Muscle of arm (tissue), 14 donors: ENCODE results near the gene SKIC2. TPM values are rescaled to one million over a fixed set of nuclear protein-coding genes. Genes with fewer than 3 reads are reported as not detected.
"Not testable (repeated sequence)": the region's sequence is repeated elsewhere in the genome, so short reads cannot be mapped to it uniquely, and the experiment has no call there.

Source experiments
- DNase-seq: peaks from one replicate; pipeline ENCODE4 v3.0.0-alpha.2; 2013
- long read RNA-seq, 11 donors: transcript quantifications; one replicate each; lab custom pipeline, GENCODE V29; 2026
- polyA plus RNA-seq, 12 donors: library from polyadenylated mRNA; unstranded; fragments of 120-200 nt; gene quantifications; one replicate each; pipeline ENCODE4 v1.2.1, GENCODE V29; 2013; ENCODE audit not compliant: insufficient read length in 12 of 12

Gene SKIC2
- polyA plus RNA-seq, result 10 to 100 TPM in 11 of 12 donors, not detected in 1; 15.5 to 39.5 (median 28.6) TPM
- long read RNA-seq, donor 1, partial matches to known transcripts, result 0 of 1 reads
- long read RNA-seq, donor 1, other reads (novel, unspliced or antisense), result 0 of 1 reads
- long read RNA-seq, donor 2, result 0 reads
- long read RNA-seq, donor 3, partial matches to known transcripts, result 0 of 1 reads
- long read RNA-seq, donor 3, other reads (novel, unspliced or antisense), result 0 of 1 reads
- long read RNA-seq, donor 4, result 0 reads
- long read RNA-seq, donor 5, partial matches to known transcripts, result 0 of 1 reads
- long read RNA-seq, donor 5, other reads (novel, unspliced or antisense), result 0 of 1 reads
- long read RNA-seq, donor 6, result 0 reads
- long read RNA-seq, donor 7, result 0 reads
- long read RNA-seq, donor 8, result 0 reads
- long read RNA-seq, donor 9, result 0 reads
- long read RNA-seq, donor 10, partial matches to known transcripts, result 0 of 2 reads
- long read RNA-seq, donor 10, other reads (novel, unspliced or antisense), result 0 of 2 reads
- long read RNA-seq, donor 11, partial matches to known transcripts, result 0 of 2 reads
- long read RNA-seq, donor 11, other reads (novel, unspliced or antisense), result 0 of 2 reads

GRCh38 chr6:31958741-31959739 is at the start of gene SKIC2, which contains the start of gene NELFE:
Gene SKIC2 (plus strand): TSS chr6:31959175. CDS start chr6:31959193, 18 bp downstream.
Gene NELFE (minus strand): TSS chr6:31958971. CDS start chr6:31958446, 525 bp downstream.
- peak; percentile 98 for DNase-seq

- not testable (repeated sequence) for DNase-seq
These were observed 49.7 kb upstream of the SKIC2 start for GRCh38 chr6:31909298-31909697.

GRCh38 chr6:31911826-31912585 is 47.0 kb upstream of the SKIC2 start:
- no peak for DNase-seq

- no peak for DNase-seq
These were observed 43.6 kb upstream of the SKIC2 start for GRCh38 chr6:31915351-31915750.

GRCh38 chr6:31915756-31916155 is 43.2 kb upstream of the SKIC2 start:
- no peak for DNase-seq

- DNase-seq, result no peak
These were observed 40.8 kb upstream of the SKIC2 start for GRCh38 chr6:31918069-31918720.

- DNase-seq, result no peak
These were observed 39.2 kb upstream of the SKIC2 start for GRCh38 chr6:31919624-31920303.

GRCh38 chr6:31920811-31921210 is 38.2 kb upstream of the SKIC2 start:
- no peak for DNase-seq

GRCh38 chr6:31922942-31923341 is 36.0 kb upstream of the SKIC2 start:
- DNase-seq, result no peak

- DNase-seq, result no peak
These were observed 31.6 kb upstream of the SKIC2 start, which contains the start of gene C2 for GRCh38 chr6:31927242-31927862. Gene C2 (plus strand): TSS chr6:31927717. CDS start chr6:31927753, 36 bp downstream.

GRCh38 chr6:31927863-31928671 is 30.9 kb upstream of the SKIC2 start:
- no peak for DNase-seq

- DNase-seq, result no peak
These were observed 30.4 kb upstream of the SKIC2 start for GRCh38 chr6:31928672-31928939.

GRCh38 chr6:31930962-31931361 is 28.0 kb upstream of the SKIC2 start:
- no peak for DNase-seq

GRCh38 chr6:31932137-31932536 is 26.8 kb upstream of the SKIC2 start:
- not testable (repeated sequence) for DNase-seq

- DNase-seq, result no peak
These were observed 25.4 kb upstream of the SKIC2 start for GRCh38 chr6:31933537-31933936.

- no peak for DNase-seq
These were observed 24.0 kb upstream of the SKIC2 start for GRCh38 chr6:31935021-31935420.

GRCh38 chr6:31935823-31936222 is 23.2 kb upstream of the SKIC2 start:
- DNase-seq, result no peak

GRCh38 chr6:31940256-31940664 is 18.7 kb upstream of the SKIC2 start:
- no peak for DNase-seq

GRCh38 chr6:31943742-31944141 is 15.2 kb upstream of the SKIC2 start:
- DNase-seq, result no peak
